DOHH2 (cell line): Measurements from ENCODE around the gene MTOR.

Source experiments
- EZH2phosphoT487 ChIP-seq: fragments of 200-600 bp; sonication (generic); IDR thresholded peaks from 2 replicates; pipeline ENCODE4 v1.6.1; 2017; ENCODE audit warnings: borderline replicate concordance, mild to moderate bottlenecking, antibody characterized with exemption, low read length, moderate library complexity, mixed read lengths
- TF ChIP-seq, protein P1 (sequence below): fragments of 200-600 bp; sonication (generic); IDR thresholded peaks from one replicate; pipeline ENCODE4 v1.5.1; 2014; ENCODE audit warnings: antibody characterized with exemption, mild to moderate bottlenecking, low read depth, low read length; ENCODE audit not compliant: poor library complexity, severe bottlenecking

DNA sequence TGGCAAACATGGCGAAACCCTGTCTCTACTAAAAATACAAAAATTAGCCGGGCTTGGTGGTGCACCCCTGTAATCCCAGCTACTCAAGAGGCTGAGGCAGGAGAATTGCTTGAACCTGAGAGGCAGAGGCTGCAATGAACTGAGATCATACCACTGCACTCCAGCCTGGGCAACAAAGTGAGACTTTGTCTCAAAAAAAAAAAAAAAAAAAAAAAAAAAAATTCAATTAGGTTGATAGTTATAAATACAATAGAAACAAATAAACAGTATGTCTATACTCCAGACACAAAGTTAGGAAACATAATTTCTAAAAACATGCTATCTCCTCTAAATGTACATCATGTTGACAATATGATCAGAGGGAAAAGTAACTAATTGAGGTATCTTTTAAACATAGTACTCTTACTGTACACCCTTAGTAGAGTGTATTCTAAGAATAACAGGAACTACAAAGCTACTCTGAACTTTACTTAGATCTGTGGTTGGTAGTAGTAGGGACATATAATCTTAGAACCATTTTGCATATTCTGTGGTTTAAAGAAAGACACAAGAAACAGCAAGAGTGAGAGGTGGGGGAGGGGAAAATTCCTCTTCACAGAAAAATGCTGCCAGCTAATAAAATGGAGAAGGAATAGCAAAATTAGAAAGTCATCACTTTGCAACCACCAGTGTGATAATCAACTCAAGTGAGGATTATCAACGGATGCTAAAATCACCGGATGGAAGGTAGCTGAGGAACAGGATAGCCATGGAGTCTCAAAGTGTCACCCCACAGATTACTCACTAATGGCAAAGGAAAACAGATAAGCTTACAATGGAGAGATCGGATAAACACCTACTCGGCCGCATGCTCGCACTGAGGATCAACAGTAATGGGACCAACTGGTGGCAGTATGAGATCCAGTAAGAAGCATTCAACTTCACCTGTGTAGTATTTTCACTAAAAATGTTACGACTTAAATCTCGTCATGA, 35.0 kb downstream of the MTOR start:
- TF ChIP-seq, protein P1, sequence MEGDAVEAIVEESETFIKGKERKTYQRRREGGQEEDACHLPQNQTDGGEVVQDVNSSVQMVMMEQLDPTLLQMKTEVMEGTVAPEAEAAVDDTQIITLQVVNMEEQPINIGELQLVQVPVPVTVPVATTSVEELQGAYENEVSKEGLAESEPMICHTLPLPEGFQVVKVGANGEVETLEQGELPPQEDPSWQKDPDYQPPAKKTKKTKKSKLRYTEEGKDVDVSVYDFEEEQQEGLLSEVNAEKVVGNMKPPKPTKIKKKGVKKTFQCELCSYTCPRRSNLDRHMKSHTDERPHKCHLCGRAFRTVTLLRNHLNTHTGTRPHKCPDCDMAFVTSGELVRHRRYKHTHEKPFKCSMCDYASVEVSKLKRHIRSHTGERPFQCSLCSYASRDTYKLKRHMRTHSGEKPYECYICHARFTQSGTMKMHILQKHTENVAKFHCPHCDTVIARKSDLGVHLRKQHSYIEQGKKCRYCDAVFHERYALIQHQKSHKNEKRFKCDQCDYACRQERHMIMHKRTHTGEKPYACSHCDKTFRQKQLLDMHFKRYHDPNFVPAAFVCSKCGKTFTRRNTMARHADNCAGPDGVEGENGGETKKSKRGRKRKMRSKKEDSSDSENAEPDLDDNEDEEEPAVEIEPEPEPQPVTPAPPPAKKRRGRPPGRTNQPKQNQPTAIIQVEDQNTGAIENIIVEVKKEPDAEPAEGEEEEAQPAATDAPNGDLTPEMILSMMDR, result no peak
- TF ChIP-seq EZH2phosphoT487, result no peak
